Mucosa of rectum (tissue), 2 donors: ENCODE data around the gene COX20.

Source experiments
- H3K27ac ChIP-seq, 2 donors: one replicate each; pipeline ENCODE4 v1.7.0; 2013; ENCODE audit warnings: inconsistent platforms in 2 of 2, low read depth in 2 of 2, low read length in 2 of 2
- H3K27me3 ChIP-seq, 2 donors: one replicate each; pipeline ENCODE4 v1.7.0; 2013; ENCODE audit warnings: low read length in 2 of 2; ENCODE audit not compliant: control insufficient read depth in 2 of 2, insufficient read depth in 2 of 2
- H3K36me3 ChIP-seq, 2 donors: one replicate each; pipeline ENCODE4 v1.7.0; 2013; ENCODE audit warnings: low read length in 2 of 2; ENCODE audit not compliant: control insufficient read depth in 2 of 2, insufficient read depth in 2 of 2
- H3K4me1 ChIP-seq, 2 donors: one replicate each; pipeline ENCODE4 v1.7.0; 2013; ENCODE audit warnings: low read length in 2 of 2, mild to moderate bottlenecking in 1 of 2; ENCODE audit not compliant: control insufficient read depth in 2 of 2, insufficient read depth in 2 of 2
- H3K4me3 ChIP-seq, 2 donors: one replicate each; pipeline ENCODE4 v1.7.0; 2013; ENCODE audit warnings: low read length in 2 of 2
- H3K9ac ChIP-seq, 2 donors: one replicate each; pipeline ENCODE4 v1.7.0; 2013; ENCODE audit warnings: low read length in 2 of 2, low read depth in 1 of 2, mild to moderate bottlenecking in 1 of 2
- H3K9me3 ChIP-seq, 2 donors: one replicate each; pipeline ENCODE4 v1.7.0; 2013; ENCODE audit warnings: low read length in 2 of 2; ENCODE audit not compliant: control insufficient read depth in 2 of 2
- donor health status: healthy.
- donor health status: Normal muscosa, but diverticular disease.

Gene COX20

GRCh38 chr1:244860914-244861610 is 25.6 kb downstream of the COX20 start:
- peaks cover 21 to 30% of the 10 kb centered on the region in 2 donors for H3K4me1 ChIP-seq
- no peak overlapping the region for H3K27ac ChIP-seq
- no peaks in the 10 kb centered on the region for H3K9me3 ChIP-seq
- H3K9ac ChIP-seq: peak overlapping the region in 1 of 2 donors; percentile 27
- peaks cover 49% of the 10 kb centered on the region in 2 donors for H3K36me3 ChIP-seq
- no peaks in the 10 kb centered on the region for H3K27me3 ChIP-seq
- H3K4me3 ChIP-seq: peak overlapping the region; percentile 48 to 92

- no peaks in the 10 kb centered on the region for H3K27me3 ChIP-seq
- H3K36me3 ChIP-seq: peaks cover 43% of the 10 kb centered on the region in 2 donors
- H3K4me3 ChIP-seq: peak overlapping the region; percentile 85 to 92
- H3K9ac ChIP-seq: peak overlapping the region; percentile 71 to 98
- H3K4me1 ChIP-seq: peaks cover 21 to 30% of the 10 kb centered on the region in 2 donors
- no peaks in the 10 kb centered on the region for H3K9me3 ChIP-seq
- no peak overlapping the region for H3K27ac ChIP-seq
These were observed 26.2 kb downstream of the COX20 start for GRCh38 chr1:244861683-244862082.

GRCh38 chr1:244862354-244862698 is 26.9 kb downstream of the COX20 start:
- Histone ChIP-seq H3K9ac (peak overlapping the region; percentile 71 to 98), H3K27me3 (no peaks in the 10 kb centered on the region), H3K27ac (peak overlapping the region; percentile 100), H3K4me3 (peak overlapping the region; percentile 85 to 92), H3K9me3 (no peaks in the 10 kb centered on the region), H3K4me1 (peaks cover 21 to 30% of the 10 kb centered on the region in 2 donors), H3K36me3 (peaks cover 37 to 38% of the 10 kb centered on the region in 2 donors)

- H3K4me1 ChIP-seq: peaks cover 21 to 30% of the 10 kb centered on the region in 2 donors
- H3K9me3 ChIP-seq: no peaks in the 10 kb centered on the region
- peak overlapping the region; percentile 100 for H3K27ac ChIP-seq
- peak overlapping the region; percentile 98 to 100 for H3K9ac ChIP-seq
- H3K36me3 ChIP-seq: peaks cover 31 to 32% of the 10 kb centered on the region in 2 donors
- no peaks in the 10 kb centered on the region for H3K27me3 ChIP-seq
- H3K4me3 ChIP-seq: peak overlapping the region; percentile 85 to 96
These were observed 27.4 kb downstream of the COX20 start for GRCh38 chr1:244862699-244863490.

- Histone ChIP-seq H3K4me3 (peak overlapping the region; percentile 85 to 96), H3K27ac (peak overlapping the region; percentile 100), H3K9me3 (no peaks in the 10 kb centered on the region), H3K4me1 (peaks cover 21 to 30% of the 10 kb centered on the region in 2 donors), H3K9ac (peak overlapping the region; percentile 98 to 100), H3K27me3 (no peaks in the 10 kb centered on the region), H3K36me3 (peaks cover 23 to 24% of the 10 kb centered on the region in 2 donors)
These were observed 28.2 kb downstream of the COX20 start for GRCh38 chr1:244863491-244864252.

GRCh38 chr1:244864253-244865027 is 29.0 kb downstream of the COX20 start, which contains the start of gene HNRNPU:
Gene HNRNPU, minus strand, starts transcription at chr1:244864543. Its CDS starts 236 bp downstream, at chr1:244864307.
- H3K27me3 ChIP-seq: no peaks in the 10 kb centered on the region
- H3K36me3 ChIP-seq: peaks cover 16 to 17% of the 10 kb centered on the region in 2 donors
- H3K9me3 ChIP-seq: no peaks in the 10 kb centered on the region
- H3K27ac ChIP-seq: peak within 1 kb of the TSS; percentile 100
- H3K9ac ChIP-seq: peak within 1 kb of the TSS; percentile 98 to 100
- H3K4me1 ChIP-seq: peaks cover 21 to 30% of the 10 kb centered on the region in 2 donors
- peak within 1 kb of the TSS; percentile 88 to 96 for H3K4me3 ChIP-seq

- no peaks in the 10 kb centered on the region for H3K9me3 ChIP-seq
- no peaks in the 10 kb centered on the region for H3K27me3 ChIP-seq
- peaks cover 20 to 28% of the 10 kb centered on the region in 2 donors for H3K4me1 ChIP-seq
- peak overlapping the region; percentile 100 for H3K27ac ChIP-seq
- peaks cover 10 to 12% of the 10 kb centered on the region in 2 donors for H3K36me3 ChIP-seq
- peak overlapping the region; percentile 88 to 96 for H3K4me3 ChIP-seq
- H3K9ac ChIP-seq: peak overlapping the region; percentile 95 to 98
These were observed 29.5 kb downstream of the COX20 start for GRCh38 chr1:244865028-244865371.

GRCh38 chr1:244865820-244866219 is 30.4 kb downstream of the COX20 start:
- H3K4me3 ChIP-seq: no peak overlapping the region
- H3K9ac ChIP-seq: no peak overlapping the region
- H3K9me3 ChIP-seq: no peaks in the 10 kb centered on the region
- peaks cover 13 to 21% of the 10 kb centered on the region in 2 donors for H3K4me1 ChIP-seq
- no peaks in the 10 kb centered on the region for H3K27me3 ChIP-seq
- H3K36me3 ChIP-seq: peaks cover 2 to 4% of the 10 kb centered on the region in 2 donors
- no peak overlapping the region for H3K27ac ChIP-seq

GRCh38 chr1:244866355-244866754 is 30.9 kb downstream of the COX20 start:
- peaks cover 0 to 2% of the 10 kb centered on the region in 2 donors for H3K36me3 ChIP-seq
- H3K4me1 ChIP-seq: peaks cover 9 to 16% of the 10 kb centered on the region in 2 donors
- no peaks in the 10 kb centered on the region for H3K27me3 ChIP-seq
- no peaks in the 10 kb centered on the region for H3K9me3 ChIP-seq
- H3K27ac ChIP-seq: no peak overlapping the region
- no peak overlapping the region for H3K4me3 ChIP-seq
- H3K9ac ChIP-seq: no peak overlapping the region
